Activated CD8-positive, alpha-beta memory T cell treated with anti-CD3 and anti-CD28 coated beads, Interleukin-2, amount 50 U/mL, for 4 hours (primary cell): ENCODE results near the gene TFCP2L1.
"Not testable (repeated sequence)": the region's sequence is repeated elsewhere in the genome, so short reads cannot be mapped to it uniquely, and the experiment has no call there.

Source experiments
- DNase-seq: peaks from one replicate; pipeline ENCODE4 v3.0.0-alpha.2; 2020

TFCP2L1 gene

GRCh38 chr2:121294881-121295840 lies 10.2 kb upstream of the TFCP2L1 start:
- no peak for DNase-seq

- no peak for DNase-seq
Measured at GRCh38 chr2:121293450-121294325, 8.7 kb upstream of the TFCP2L1 start.

GRCh38 chr2:121291251-121291580 lies 6.2 kb upstream of the TFCP2L1 start:
- no peak for DNase-seq

DNA sequence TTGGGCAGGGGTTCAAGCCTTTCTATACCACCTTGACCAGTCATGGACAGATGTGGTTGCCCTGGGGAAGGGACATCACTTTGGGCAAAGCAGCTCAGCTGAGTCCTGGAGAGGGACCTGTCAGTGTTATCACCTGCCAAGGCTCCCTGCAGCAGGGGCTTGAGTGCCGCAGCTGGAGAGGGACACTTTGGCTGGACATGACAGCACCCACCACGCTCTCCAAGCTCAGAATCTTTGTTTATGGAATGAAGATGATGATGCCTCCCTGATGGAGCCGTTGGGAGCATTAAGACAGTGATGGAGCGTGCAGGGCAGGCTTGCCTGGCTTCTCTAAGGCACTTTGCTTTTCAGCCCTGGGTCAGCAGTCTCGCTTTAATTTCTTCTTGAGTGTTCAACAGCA lies 4.3 kb upstream of the TFCP2L1 start:
- DNase-seq = no peak

DNA sequence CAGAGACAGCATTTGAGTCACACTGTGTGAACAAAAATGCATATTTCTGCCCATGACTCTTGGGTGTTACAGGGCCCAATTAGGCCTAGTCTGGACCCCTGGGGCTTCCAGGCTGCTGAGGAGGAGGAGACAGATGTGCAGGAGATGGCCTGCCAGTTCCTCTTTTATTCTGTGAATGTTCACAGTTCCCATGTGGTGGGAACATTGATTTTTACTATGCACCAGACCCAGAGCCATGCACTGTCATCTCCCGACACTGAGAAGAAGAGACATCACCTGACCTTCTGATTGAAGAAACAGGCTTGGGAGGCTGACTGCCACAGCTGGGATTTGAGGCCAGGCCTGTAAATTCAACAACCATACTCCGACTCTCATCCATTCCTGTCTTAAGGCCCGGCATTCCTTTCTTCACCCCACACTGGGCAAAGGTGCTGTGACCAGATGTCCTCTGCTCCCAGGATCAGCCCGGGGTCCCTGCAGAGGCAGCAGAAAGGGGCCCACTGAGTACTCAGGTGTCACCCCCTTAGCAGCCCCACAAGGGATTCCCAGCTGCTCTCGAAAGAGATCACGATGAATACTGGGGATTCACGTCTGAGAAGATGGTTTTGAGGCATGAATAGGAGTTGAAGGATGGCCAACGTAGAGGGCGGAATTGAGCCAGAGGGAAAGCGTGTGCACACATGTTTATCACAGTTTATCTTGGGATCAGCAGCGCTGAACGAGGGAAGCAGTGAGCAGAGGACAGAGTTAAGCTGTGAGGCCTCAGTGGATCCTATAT lies 3.6 kb upstream of the TFCP2L1 start:
- no peak for DNase-seq

GRCh38 chr2:121287956-121288355 lies 3.0 kb upstream of the TFCP2L1 start:
- no peak for DNase-seq

- no peak for DNase-seq
Measured at GRCh38 chr2:121287146-121287798, 2.3 kb upstream of the TFCP2L1 start.

- no peak for DNase-seq
Measured at GRCh38 chr2:121286506-121286905, 1.5 kb upstream of the TFCP2L1 start.

- no peak for DNase-seq
Measured at GRCh38 chr2:121285926-121286325, 924 bp upstream of the TFCP2L1 start.

DNA sequence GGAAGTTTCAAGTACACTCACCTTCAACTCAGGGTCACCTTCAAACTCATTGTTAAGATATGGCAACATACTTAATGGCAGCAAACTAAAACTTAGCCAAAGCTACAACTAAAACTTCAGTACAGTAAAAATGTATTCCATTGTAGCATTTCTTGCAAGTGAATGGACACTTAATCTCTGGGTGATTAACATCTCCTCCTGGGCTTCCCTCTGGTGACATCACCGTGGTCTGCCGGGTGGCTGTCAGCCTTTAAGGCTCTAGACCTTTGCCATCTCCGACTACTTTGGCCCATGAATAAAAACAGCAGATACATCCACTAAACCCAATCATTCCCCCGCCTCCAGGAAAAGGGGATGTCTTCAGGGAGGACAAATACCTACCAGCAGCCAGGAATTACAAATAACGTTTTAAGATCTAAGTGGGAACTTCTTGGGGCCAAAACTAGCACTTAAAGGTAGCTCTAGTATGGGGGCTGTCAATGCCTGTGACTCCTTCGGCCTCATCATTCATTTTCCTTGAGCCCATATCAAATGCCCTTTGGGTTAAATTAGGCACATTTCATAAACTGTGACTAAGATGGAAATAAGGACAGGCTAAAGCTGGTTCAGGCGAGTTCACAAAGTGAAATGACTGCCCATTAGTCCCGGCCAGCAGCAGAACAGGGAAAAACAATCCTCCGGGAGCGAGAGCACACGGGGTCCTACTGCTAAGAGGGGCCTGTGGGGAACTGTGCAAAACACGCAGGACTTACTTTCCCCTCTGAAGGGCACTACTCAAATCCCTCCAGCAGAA lies 1.1 kb downstream of the TFCP2L1 start:
- DNase-seq = no peak

DNA sequence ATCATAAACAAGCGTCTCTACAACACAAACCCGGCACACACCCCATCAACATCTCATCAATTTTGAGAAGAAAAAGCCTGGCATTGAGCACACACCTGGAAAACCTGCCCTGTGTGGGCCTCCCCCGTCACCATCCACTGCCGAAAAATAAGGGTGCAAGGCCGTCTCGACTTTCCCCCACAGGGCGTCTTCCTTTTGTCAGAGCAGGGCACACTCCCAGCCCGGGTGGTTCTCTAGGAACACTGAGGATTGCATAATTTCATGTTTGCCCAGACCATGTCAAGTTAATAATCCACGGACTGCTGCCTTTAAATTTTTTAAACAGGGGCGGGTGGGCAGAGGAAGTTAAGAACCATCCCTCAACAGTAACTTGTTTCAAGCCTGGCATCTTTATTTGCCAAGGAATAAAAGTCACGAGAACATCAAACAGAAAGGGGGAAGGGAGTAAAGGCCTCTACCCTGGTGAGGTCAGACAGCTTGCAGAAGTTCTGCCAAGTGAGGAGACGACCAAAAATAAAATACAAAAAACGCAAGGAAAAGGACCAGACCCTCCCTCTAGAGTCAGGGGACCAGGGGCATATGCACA lies 2.1 kb downstream of the TFCP2L1 start:
- no peak for DNase-seq

GRCh38 chr2:121281694-121282093 lies 3.3 kb downstream of the TFCP2L1 start:
- DNase-seq = no peak

GRCh38 chr2:121281107-121281506 lies 3.9 kb downstream of the TFCP2L1 start:
- DNase-seq = no peak

GRCh38 chr2:121279476-121280220 lies 5.4 kb downstream of the TFCP2L1 start:
- no peak for DNase-seq

DNA sequence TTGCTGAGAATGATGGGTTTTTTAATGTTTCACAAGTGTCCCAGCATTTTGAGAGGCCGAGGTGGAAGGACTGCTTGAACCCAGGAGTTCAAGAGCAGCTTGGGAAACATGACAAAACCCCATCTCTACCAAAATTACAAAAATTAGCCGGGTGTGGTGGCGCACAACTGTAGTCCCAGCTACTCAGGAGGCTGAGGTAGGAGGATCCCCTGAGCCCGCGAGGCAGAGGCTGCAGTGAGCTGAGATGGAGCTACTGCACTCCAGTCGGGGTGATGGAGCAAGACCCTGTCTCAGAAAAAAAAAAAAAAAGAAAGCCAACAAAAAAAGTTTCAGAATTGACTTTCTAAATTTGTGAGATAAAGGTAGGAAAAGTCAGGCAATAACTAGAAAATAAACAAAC lies 8.7 kb downstream of the TFCP2L1 start:
- no peak for DNase-seq

GRCh38 chr2:121273116-121273515 lies 11.9 kb downstream of the TFCP2L1 start:
- DNase-seq = no peak

- no peak for DNase-seq
Measured at GRCh38 chr2:121272596-121272995, 12.4 kb downstream of the TFCP2L1 start.

DNA sequence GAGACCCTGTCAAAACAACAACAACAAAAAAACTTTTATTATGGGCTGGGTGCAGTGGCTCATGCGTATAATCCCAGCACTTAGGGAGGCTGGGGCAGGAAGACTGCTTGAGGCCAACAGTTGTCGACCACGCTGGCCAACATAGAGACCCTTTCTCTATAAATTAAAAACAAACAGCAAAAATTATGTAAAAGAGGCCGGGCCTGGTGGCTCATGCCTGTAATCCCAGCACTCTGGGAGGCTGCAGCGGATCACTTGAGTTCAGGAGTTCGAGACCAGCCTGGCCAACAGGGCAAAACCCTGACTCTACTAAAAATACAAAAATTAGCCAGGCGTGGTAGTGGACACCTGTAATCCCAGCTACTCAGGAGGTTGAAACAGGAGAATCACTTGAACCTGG lies 15.6 kb downstream of the TFCP2L1 start:
- DNase-seq = not testable (repeated sequence)

DNA sequence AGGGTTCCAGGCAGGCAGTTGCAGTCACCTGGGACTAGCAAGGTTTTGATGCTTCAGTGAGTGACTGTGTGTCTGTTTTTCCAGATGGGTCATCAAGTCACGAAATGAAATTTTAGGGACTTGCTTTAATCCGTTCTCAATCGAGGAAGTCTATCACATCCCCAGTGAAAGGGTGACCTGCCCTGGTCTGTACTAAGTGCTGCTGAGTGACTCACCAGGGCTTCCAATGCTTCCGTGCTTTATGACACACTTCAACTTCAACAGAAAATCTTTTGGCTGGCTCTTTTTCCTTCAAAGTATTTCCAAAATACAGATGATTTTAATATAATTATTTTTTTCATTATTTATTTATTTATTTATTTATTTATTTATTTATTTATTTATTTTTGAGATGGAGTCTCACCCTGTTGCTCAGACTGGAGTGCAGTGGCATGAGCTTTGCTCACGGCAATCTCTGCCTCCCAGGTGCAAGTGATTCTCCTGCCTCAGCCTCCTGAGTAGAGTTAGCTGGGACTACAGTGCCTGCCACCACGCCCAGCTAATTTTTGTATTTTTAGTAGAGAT lies 18.4 kb downstream of the TFCP2L1 start:
- DNase-seq = no peak
